T-cell (primary cell): ENCODE measurements around the gene ZNF530. TPM values are rescaled to one million over a fixed set of nuclear protein-coding genes. Genes with fewer than 3 reads are reported as not detected.

ENCODE experiments used
- ATAC-seq, 4 experiments: fragments of 200-7000 bp in 3 of 4; fragments of 150-1000 bp in 1 of 4; cut with Tn5 transposase; replicated peaks in 1 of 4; 1 replicate in 3 of 4; 2 replicates in 1 of 4; pipeline ENCODE4 v1.10.0; 2021; ENCODE audit warnings: moderate library complexity in 3 of 4, mild to moderate bottlenecking in 2 of 4, moderate number of reproducible peaks in 1 of 4
- CTCF ChIA-PET, 2 donors: fragments of 300-600 bp; sonication (Branson Sonifier 250); formaldehyde crosslinking; loops; one replicate each; lab custom pipeline; 2022; ENCODE audit warnings: antibody characterized with exemption in 2 of 2; lab: Charles Lee
- POLR2A ChIA-PET, 2 donors: fragments of 300-600 bp; sonication (Branson Sonifier 250); formaldehyde crosslinking; loops; one replicate each; lab custom pipeline; 2022; ENCODE audit warnings: antibody characterized with exemption in 2 of 2; lab: Charles Lee
- DNase-seq, 35 experiments: peaks; one replicate each; pipeline versions ENCODE4 v3.0.0 to v3.0.0-alpha.2; 2013 to 2023
- H3K27ac ChIP-seq: one replicate; pipeline ENCODE4 v1.5.1; 2013; ENCODE audit warnings: low read length
- H3K27me3 ChIP-seq, 2 experiments: replicated peaks in 1 of 2; 1 replicate in 1 of 2; 2 replicates in 1 of 2; pipeline versions ENCODE4 v1.6.1 to v1.7.0; 2013; ENCODE audit warnings: low read length in 1 of 2, mixed read lengths in 1 of 2; ENCODE audit not compliant: control insufficient read depth in 2 of 2, insufficient read depth in 2 of 2; ENCODE audit errors: extremely low read depth in 1 of 2
- H3K36me3 ChIP-seq, 2 donors: 1 replicate in 1 of 2; 2 replicates in 1 of 2; pipeline versions ENCODE4 v1.6.1 to v1.7.0; 2013; ENCODE audit warnings: low read length in 1 of 2; ENCODE audit not compliant: control insufficient read depth in 2 of 2, insufficient read depth in 1 of 2; ENCODE audit errors: extremely low read depth in 1 of 2
- H3K4me1 ChIP-seq, 2 experiments: 1 replicate in 1 of 2; 2 replicates in 1 of 2; pipeline versions ENCODE4 v1.6.1 to v1.7.0; 2013; ENCODE audit warnings: low read length in 2 of 2, mixed read lengths in 1 of 2; ENCODE audit not compliant: insufficient read depth in 2 of 2, control insufficient read depth in 1 of 2; ENCODE audit errors: extremely low read depth in 1 of 2
- H3K4me3 ChIP-seq, 2 donors: 1 replicate in 1 of 2; 2 replicates in 1 of 2; pipeline versions ENCODE4 v1.5.1 to v1.7.0; 2013; ENCODE audit warnings: mild to moderate bottlenecking in 2 of 2, low read length in 1 of 2, moderate library complexity in 1 of 2; ENCODE audit not compliant: control insufficient read depth in 1 of 2; ENCODE audit errors: extremely low read depth in 1 of 2
- H3K9me3 ChIP-seq: 2 replicates; pipeline ENCODE4 v1.7.0; 2013
- H3K27ac Mint-ChIP-seq, 2 donors: one replicate each; pipeline ENCODE4 v1.8.0; 2020 to 2021; ENCODE audit warnings: mild to moderate bottlenecking in 2 of 2, mixed read lengths in 2 of 2
- H3K27me3 Mint-ChIP-seq, 2 donors: one replicate each; pipeline ENCODE4 v1.8.0; 2021 to 2022; ENCODE audit warnings: mixed read lengths in 2 of 2
- H3K36me3 Mint-ChIP-seq: one replicate; pipeline ENCODE4 v1.8.0; 2021; ENCODE audit warnings: mixed read lengths
- H3K4me1 Mint-ChIP-seq, 3 donors: one replicate each; pipeline ENCODE4 v1.8.0; 2020 to 2022; ENCODE audit warnings: mixed read lengths in 3 of 3, mild to moderate bottlenecking in 1 of 3
- H3K4me3 Mint-ChIP-seq, 3 donors: one replicate each; pipeline ENCODE4 v1.8.0; 2020 to 2022; ENCODE audit warnings: mild to moderate bottlenecking in 3 of 3, mixed read lengths in 3 of 3, moderate library complexity in 3 of 3
- H3K9me3 Mint-ChIP-seq, 3 donors: one replicate each; pipeline ENCODE4 v1.8.0; 2020 to 2022; ENCODE audit warnings: mixed read lengths in 3 of 3
- WGBS: methylation state at CpG from one replicate; pipeline ENCODE4 v1.1.5; 2013; ENCODE audit warnings: missing lambda C conversion rate; ENCODE audit not compliant: insufficient coverage; 5-methylcytosine and 5-hydroxymethylcytosine counted together
- total RNA-seq, 35 experiments: library from RNA in 6 of 35; stranded (reverse) in 6 of 35; fragments of 120-200 nt in 1 of 35; gene quantifications; one replicate each; pipeline versions ENCODE4 v1.2.1 to v1.2.4 and lab custom pipeline; 2013 to 2026

Gene ZNF530
- 1 to 10 TPM; 3.0 to 9.7 (median 9.2) TPM for total RNA-seq
- 7.8 TPM for total RNA-seq (2013)
- total RNA-seq (lab: John Stamatoyannopoulos, UW) = 6.0 to 26.0 (median 11.6) reads per million in 29 experiments

- Mint-ChIP-seq H3K27ac (peak within 1 kb of the TSS; percentile 84 to 91), H3K9me3 (peaks cover 36 to 50% (median 40%) of the 10 kb centered on the region in 3 donors), H3K27me3 (no peaks in the 10 kb centered on the region), H3K4me1 (peaks cover 25 to 27% (median 25%) of the 10 kb centered on the region in 3 donors), H3K36me3 (peaks cover 41% of the 10 kb centered on the region), H3K4me3 (peak within 1 kb of the TSS; percentile 73 to 88 (median 85))
- POLR2A ChIA-PET = no interaction called here
- CTCF ChIA-PET = no interaction called here
- Histone ChIP-seq H3K4me3 (peak within 1 kb of the TSS; percentile 76 to 98), H3K9me3 (peaks cover 6% of the 10 kb centered on the region), H3K27ac (peak within 1 kb of the TSS; percentile 32), H3K4me1 (peaks cover 2 to 16% of the 10 kb centered on the region in 2 experiments), H3K36me3 (peaks cover 5 to 9% of the 10 kb centered on the region in 2 donors), H3K27me3 (no peaks in the 10 kb centered on the region)
- DNase-seq (peak; percentile 39 to 89 (median 69)), ATAC-seq (peak; percentile 92 to 99 (median 98))
- WGBS = 3% methylated on average over 53 of the region's 53 CpGs
Observed at GRCh38 chr19:57599761-57600383, at the start of gene ZNF530. ZNF530 (plus strand) TSS chr19:57599885; CDS start chr19:57604346, 4,461 bp downstream.

- Histone ChIP-seq H3K27ac (no peak overlapping the region), H3K9me3 (peaks cover 17% of the 10 kb centered on the region), H3K36me3 (peaks cover 23 to 82% of the 10 kb centered on the region in 2 donors), H3K27me3 (no peaks in the 10 kb centered on the region), H3K4me1 (no peaks in the 10 kb centered on the region), H3K4me3 (peak overlapping the region in 1 of 2 donors; percentile 10)
- ChIA-PET POLR2A (interaction anchor here in 1 of 2 donors (0.6 kb wide), 1 partner anchor 255 kb away, joined by 5 read pairs; no protein-coding TSS in a partner anchor), CTCF (no interaction called here)
- Mint-ChIP-seq H3K27ac (no peak overlapping the region), H3K4me3 (no peak overlapping the region), H3K9me3 (peaks cover 27 to 69% (median 58%) of the 10 kb centered on the region in 3 donors), H3K36me3 (peaks cover 99% of the 10 kb centered on the region), H3K27me3 (no peaks in the 10 kb centered on the region), H3K4me1 (peaks cover 3 to 10% (median 6%) of the 10 kb centered on the region in 3 donors)
- no peak for DNase-seq
- 100% methylated on average over 2 of the region's 2 CpGs for WGBS
- no peak for ATAC-seq
Observed at GRCh38 chr19:57552432-57552831, 47.3 kb upstream of the ZNF530 start.

- POLR2A ChIA-PET = no interaction called here
- Histone ChIP-seq H3K9me3 (no peaks in the 10 kb centered on the region), H3K4me1 (peaks cover 10 to 25% of the 10 kb centered on the region in 2 experiments), H3K36me3 (peaks cover 5 to 36% of the 10 kb centered on the region in 2 donors), H3K27ac (no peak overlapping the region), H3K27me3 (no peaks in the 10 kb centered on the region), H3K4me3 (no peak overlapping the region)
- H3K27me3 Mint-ChIP-seq = peaks cover 4 to 8% of the 10 kb centered on the region in 2 donors
- peaks cover 59% of the 10 kb centered on the region for H3K36me3 Mint-ChIP-seq
- CTCF ChIA-PET = no interaction called here
- H3K27ac Mint-ChIP-seq = no peak overlapping the region
- peak overlapping the region; percentile 92 to 97 (median 94) for H3K4me3 Mint-ChIP-seq
- H3K4me1 Mint-ChIP-seq = peaks cover 33 to 39% (median 37%) of the 10 kb centered on the region in 3 donors
- DNase-seq = no peak
- no peak for ATAC-seq
- WGBS = 100% methylated on average over 2 of the region's 5 CpGs
- H3K9me3 Mint-ChIP-seq = peaks cover 2 to 41% (median 29%) of the 10 kb centered on the region in 3 donors
Observed at GRCh38 chr19:57557659-57558058, 42.0 kb upstream of the ZNF530 start.

- peaks cover 33 to 39% (median 37%) of the 10 kb centered on the region in 3 donors for H3K4me1 Mint-ChIP-seq
- Histone ChIP-seq H3K27ac (no peak overlapping the region), H3K9me3 (no peaks in the 10 kb centered on the region), H3K36me3 (peaks cover 2 to 27% of the 10 kb centered on the region in 2 donors), H3K4me3 (peak overlapping the region; percentile 83 to 88), H3K27me3 (no peaks in the 10 kb centered on the region), H3K4me1 (peaks cover 10 to 25% of the 10 kb centered on the region in 2 experiments)
- peaks cover 4 to 8% of the 10 kb centered on the region in 2 donors for H3K27me3 Mint-ChIP-seq
- WGBS = 81% methylated on average over 5 of the region's 6 CpGs
- ChIA-PET CTCF (no interaction called here), POLR2A (no interaction called here)
- ATAC-seq (no peak), DNase-seq (no peak)
- H3K27ac Mint-ChIP-seq = peak overlapping the region in 1 of 2 donors; percentile 86
- peaks cover 1 to 41% (median 26%) of the 10 kb centered on the region in 3 donors for H3K9me3 Mint-ChIP-seq
- H3K4me3 Mint-ChIP-seq = peak overlapping the region; percentile 92 to 97 (median 94)
- H3K36me3 Mint-ChIP-seq = peaks cover 53% of the 10 kb centered on the region
Observed at GRCh38 chr19:57558525-57558924, 41.2 kb upstream of the ZNF530 start.

GRCh38 chr19:57559008-57559403 is 40.7 kb upstream of the ZNF530 start:
- Mint-ChIP-seq H3K4me3 (peak overlapping the region; percentile 92 to 97 (median 94)), H3K36me3 (peaks cover 50% of the 10 kb centered on the region), H3K27ac (peak overlapping the region; percentile 83 to 86), H3K9me3 (peaks cover 3 to 43% (median 28%) of the 10 kb centered on the region in 3 donors), H3K4me1 (peaks cover 33 to 39% (median 37%) of the 10 kb centered on the region in 3 donors), H3K27me3 (peaks cover 4 to 8% of the 10 kb centered on the region in 2 donors)
- ATAC-seq (peak; percentile 27 to 37 (median 32)), DNase-seq (peak in 5 of 35 experiments; percentile 2 to 19 (median 7))
- CTCF ChIA-PET = no interaction called here
- Histone ChIP-seq H3K4me1 (peaks cover 10 to 25% of the 10 kb centered on the region in 2 experiments), H3K36me3 (peaks cover 0 to 23% of the 10 kb centered on the region in 2 donors), H3K27me3 (no peaks in the 10 kb centered on the region), H3K9me3 (peaks cover under 1% of the 10 kb centered on the region), H3K27ac (peak overlapping the region; percentile 68), H3K4me3 (peak overlapping the region; percentile 83 to 88)
- POLR2A ChIA-PET = no interaction called here
- 2% methylated on average over 10 of the region's 22 CpGs for WGBS

- Mint-ChIP-seq H3K27ac (peak within 1 kb of the TSS; percentile 83 to 86), H3K4me1 (peaks cover 33 to 39% (median 37%) of the 10 kb centered on the region in 3 donors), H3K4me3 (peak within 1 kb of the TSS; percentile 92 to 97 (median 94)), H3K36me3 (peaks cover 45% of the 10 kb centered on the region), H3K9me3 (peaks cover 3 to 43% (median 28%) of the 10 kb centered on the region in 3 donors), H3K27me3 (peaks cover 4 to 8% of the 10 kb centered on the region in 2 donors)
- ChIA-PET CTCF (no interaction called here), POLR2A (no interaction called here)
- ATAC-seq (peak; percentile 97 to 99 (median 99)), DNase-seq (peak; percentile 67 to 88 (median 80))
- Histone ChIP-seq H3K27me3 (peaks cover 0 to 5% of the 10 kb centered on the region in 2 experiments), H3K27ac (peak within 1 kb of the TSS; percentile 68), H3K4me3 (peak within 1 kb of the TSS; percentile 83 to 88), H3K4me1 (peaks cover 10 to 25% of the 10 kb centered on the region in 2 experiments), H3K36me3 (peaks cover 0 to 17% of the 10 kb centered on the region in 2 donors), H3K9me3 (peaks cover 2% of the 10 kb centered on the region)
- WGBS = 0% methylated on average over 46 of the region's 56 CpGs
Observed at GRCh38 chr19:57559404-57560025, 40.2 kb upstream of the ZNF530 start, which contains the start of gene ZNF550. ZNF550 (minus strand) TSS chr19:57559863; CDS start chr19:57559682, 181 bp downstream.
